GF-D8 (cell line): Measurements from ENCODE around the gene SOD2.
"Not testable (repeated sequence)": the region's sequence is repeated elsewhere in the genome, so short reads cannot be mapped to it uniquely, and the experiment has no call there.

ENCODE experiments used
- DNase-seq: peaks from one replicate; lab custom pipeline; 2025; lab: John Stamatoyannopoulos, UW

The SOD2 gene

GRCh38 chr6:159682810-159683209, 10.2 kb downstream of the SOD2 start:
- no peak for DNase-seq

GRCh38 chr6:159682295-159682694, 10.7 kb downstream of the SOD2 start:
- DNase-seq: no peak

GRCh38 chr6:159681191-159681880, 11.7 kb downstream of the SOD2 start:
- no peak for DNase-seq

GRCh38 chr6:159680104-159680503, 12.9 kb downstream of the SOD2 start:
- no peak for DNase-seq

GRCh38 chr6:159679091-159680077, 13.7 kb downstream of the SOD2 start:
- DNase-seq: no peak

- DNase-seq: no peak
Observed at GRCh38 chr6:159678574-159678973, 14.5 kb downstream of the SOD2 start.

GRCh38 chr6:159677506-159678165, 15.4 kb downstream of the SOD2 start:
- DNase-seq: no peak

- no peak for DNase-seq
Observed at GRCh38 chr6:159676890-159677505, 16.0 kb downstream of the SOD2 start.

- not testable (repeated sequence) for DNase-seq
Observed at GRCh38 chr6:159676236-159676635, 16.8 kb downstream of the SOD2 start.

- DNase-seq: no peak
Observed at GRCh38 chr6:159665868-159666635, 27.0 kb downstream of the SOD2 start.

GRCh38 chr6:159663368-159663889, 29.6 kb downstream of the SOD2 start:
- DNase-seq: not testable (repeated sequence)

GRCh38 chr6:159661977-159662376, 31.1 kb downstream of the SOD2 start:
- not testable (repeated sequence) for DNase-seq

GRCh38 chr6:159655409-159655988, 37.5 kb downstream of the SOD2 start:
- no peak for DNase-seq

GRCh38 chr6:159654483-159655098, 38.5 kb downstream of the SOD2 start:
- no peak for DNase-seq

GRCh38 chr6:159650314-159650713, 42.7 kb downstream of the SOD2 start:
- no peak for DNase-seq

GRCh38 chr6:159649441-159649840, 43.6 kb downstream of the SOD2 start:
- DNase-seq: no peak

GRCh38 chr6:159646733-159647132, 46.3 kb downstream of the SOD2 start:
- DNase-seq: no peak

GRCh38 chr6:159646116-159646515, 46.9 kb downstream of the SOD2 start:
- DNase-seq: no peak

GRCh38 chr6:159645640-159646039, 47.4 kb downstream of the SOD2 start:
- no peak for DNase-seq
